Caco-2 (cell line): Measurements from ENCODE around the gene PPP6R3. TPM values are rescaled to one million over a fixed set of nuclear protein-coding genes. Genes with fewer than 3 reads are reported as not detected.

Source experiments
- BruUV-seq: library from RNA; stranded (reverse); fragments of 400-500 nt; replicated peaks from 2 replicates; lab custom pipeline; 2021; lab: Mats Ljungman, UMichigan
- CTCF ChIA-PET: fragments of 300-600 bp; sonication (Branson Sonifier 250); formaldehyde crosslinking; loops from one replicate; lab custom pipeline; 2022; ENCODE audit warnings: antibody characterized with exemption; lab: Charles Lee
- POLR2A ChIA-PET: fragments of 300-600 bp; sonication (Branson Sonifier 250); formaldehyde crosslinking; loops from one replicate; lab custom pipeline; 2022; ENCODE audit warnings: antibody characterized with exemption; lab: Charles Lee
- DNase-seq, 2 experiments: peaks; one replicate each; pipeline versions ENCODE4 v3.0.0 to v3.0.0-alpha.2; 2020 to 2022
- H3K27me3 ChIP-seq: replicated peaks from 2 replicates; pipeline ENCODE4 v1.6.0; 2011; ENCODE audit warnings: low read length; ENCODE audit not compliant: control insufficient read depth, insufficient read depth
- H3K36me3 ChIP-seq: 2 replicates; pipeline ENCODE4 v1.5.1; 2011; ENCODE audit warnings: low read length; ENCODE audit not compliant: control insufficient read depth, insufficient read depth
- H3K4me1 ChIP-seq: fragments of 250-450 bp; sonication (Bioruptor Pico); 2 replicates; pipeline ENCODE4 v1.5.1; 2020; ENCODE audit warnings: mild to moderate bottlenecking
- H3K4me3 ChIP-seq: 2 replicates; pipeline ENCODE4 v1.5.1; 2011; ENCODE audit warnings: low read depth, mild to moderate bottlenecking, control low read depth, low read length
- H3K9me3 ChIP-seq: fragments of 250-450 bp; sonication (Bioruptor Pico); 2 replicates; pipeline ENCODE4 v1.5.1; 2020; ENCODE audit warnings: mild to moderate bottlenecking, moderate library complexity
- H3K27ac Mint-ChIP-seq: one replicate; pipeline ENCODE4 v1.8.0; 2022; ENCODE audit warnings: mixed read lengths; ENCODE audit not compliant: unreplicated experiment
- H3K27me3 Mint-ChIP-seq: one replicate; pipeline ENCODE4 v1.8.0; 2022; ENCODE audit warnings: mixed read lengths; ENCODE audit not compliant: insufficient read depth, unreplicated experiment
- H3K36me3 Mint-ChIP-seq: one replicate; pipeline ENCODE4 v1.8.0; 2022; ENCODE audit warnings: mild to moderate bottlenecking, mixed read lengths; ENCODE audit not compliant: insufficient read depth, unreplicated experiment
- H3K4me1 Mint-ChIP-seq: one replicate; pipeline ENCODE4 v1.8.0; 2022; ENCODE audit warnings: low read depth, mixed read lengths; ENCODE audit not compliant: unreplicated experiment
- H3K4me3 Mint-ChIP-seq: one replicate; pipeline ENCODE4 v1.8.0; 2022; ENCODE audit warnings: mild to moderate bottlenecking, moderate library complexity, mixed read lengths; ENCODE audit not compliant: unreplicated experiment
- H3K9me3 Mint-ChIP-seq: one replicate; pipeline ENCODE4 v1.8.0; 2022; ENCODE audit warnings: mixed read lengths; ENCODE audit not compliant: unreplicated experiment
- intact Hi-C: fragments of 100-400 bp; cut with micrococcal nuclease; formaldehyde crosslinking; loops from one replicate; pipeline ENCODE4 v1.10.0; 2022; ENCODE audit not compliant: unreplicated experiment
- total RNA-seq: library from RNA; stranded (reverse); gene quantifications from 2 replicates; pipeline ENCODE4 v1.2.3, GENCODE V29; 2022
- TF ChIP-seq, protein P1 (sequence below), 2 experiments: fragments of 200-600 bp in 1 of 2; IDR thresholded peaks; 1 replicate in 1 of 2; 2 replicates in 1 of 2; pipeline versions ENCODE4 v1.5.1 to v1.8.0; 2011 to 2022; ENCODE audit warnings: antibody characterized with exemption in 1 of 2, control low read depth in 1 of 2, inconsistent platforms in 1 of 2, low read depth in 1 of 2, low read length in 1 of 2, mild to moderate bottlenecking in 1 of 2, moderate library complexity in 1 of 2; ENCODE audit not compliant: insufficient read depth in 1 of 2, severe bottlenecking in 1 of 2, unreplicated experiment in 1 of 2

PPP6R3 gene
- total RNA-seq, 1 experiment from 2014 or later: 276 TPM

DNA sequence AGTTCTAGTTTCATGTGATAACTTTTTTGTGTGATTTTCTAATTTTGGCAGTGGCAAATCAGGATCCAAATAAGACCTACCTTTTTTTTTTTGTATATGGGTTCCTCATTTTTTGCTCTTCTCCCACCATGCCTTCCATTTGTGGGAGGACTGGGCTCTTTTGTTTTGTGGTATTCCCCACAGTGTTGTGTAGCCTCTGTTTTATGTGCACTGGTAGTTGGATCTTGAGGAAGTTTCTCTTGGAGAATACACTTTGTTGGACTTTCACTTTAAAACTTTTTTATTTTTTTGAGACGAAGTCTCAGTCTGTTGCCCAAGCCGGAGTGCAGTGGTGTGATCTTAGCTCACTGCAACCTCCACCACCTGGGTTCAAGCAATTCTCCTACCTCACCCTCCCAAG, 39.7 kb downstream of the PPP6R3 start:
- intact Hi-C loops: no loop called here
- H3K4me1 ChIP-seq: no peaks in the 10 kb centered on the region; the same call in none of the 2 replicates
- H3K4me3 Mint-ChIP-seq: no peak overlapping the region
- no peaks in the 10 kb centered on the region for H3K36me3 ChIP-seq
- no peak overlapping the region for H3K27ac Mint-ChIP-seq
- H3K9me3 Mint-ChIP-seq: no peaks in the 10 kb centered on the region
- no TSS peak for BruUV-seq
- peaks cover 28% of the 10 kb centered on the region for H3K36me3 Mint-ChIP-seq
- no peaks in the 10 kb centered on the region for H3K9me3 ChIP-seq
- no peak for DNase-seq
- TF ChIP-seq, protein P1, sequence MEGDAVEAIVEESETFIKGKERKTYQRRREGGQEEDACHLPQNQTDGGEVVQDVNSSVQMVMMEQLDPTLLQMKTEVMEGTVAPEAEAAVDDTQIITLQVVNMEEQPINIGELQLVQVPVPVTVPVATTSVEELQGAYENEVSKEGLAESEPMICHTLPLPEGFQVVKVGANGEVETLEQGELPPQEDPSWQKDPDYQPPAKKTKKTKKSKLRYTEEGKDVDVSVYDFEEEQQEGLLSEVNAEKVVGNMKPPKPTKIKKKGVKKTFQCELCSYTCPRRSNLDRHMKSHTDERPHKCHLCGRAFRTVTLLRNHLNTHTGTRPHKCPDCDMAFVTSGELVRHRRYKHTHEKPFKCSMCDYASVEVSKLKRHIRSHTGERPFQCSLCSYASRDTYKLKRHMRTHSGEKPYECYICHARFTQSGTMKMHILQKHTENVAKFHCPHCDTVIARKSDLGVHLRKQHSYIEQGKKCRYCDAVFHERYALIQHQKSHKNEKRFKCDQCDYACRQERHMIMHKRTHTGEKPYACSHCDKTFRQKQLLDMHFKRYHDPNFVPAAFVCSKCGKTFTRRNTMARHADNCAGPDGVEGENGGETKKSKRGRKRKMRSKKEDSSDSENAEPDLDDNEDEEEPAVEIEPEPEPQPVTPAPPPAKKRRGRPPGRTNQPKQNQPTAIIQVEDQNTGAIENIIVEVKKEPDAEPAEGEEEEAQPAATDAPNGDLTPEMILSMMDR (IDR thresholded peaks at IDR 0.05; ENCODE audit: insufficient read depth in 1 of 2, low read depth in 1 of 2, low read length in 1 of 2, severe bottlenecking in 1 of 2, unreplicated experiment in 1 of 2): no peak
- ChIA-PET CTCF (no interaction called here), POLR2A (no interaction called here)
- H3K4me1 Mint-ChIP-seq: peaks cover 24% of the 10 kb centered on the region
- no peak overlapping the region for H3K4me3 ChIP-seq
- H3K27me3 Mint-ChIP-seq: no peaks in the 10 kb centered on the region
- no peaks in the 10 kb centered on the region for H3K27me3 ChIP-seq

DNA sequence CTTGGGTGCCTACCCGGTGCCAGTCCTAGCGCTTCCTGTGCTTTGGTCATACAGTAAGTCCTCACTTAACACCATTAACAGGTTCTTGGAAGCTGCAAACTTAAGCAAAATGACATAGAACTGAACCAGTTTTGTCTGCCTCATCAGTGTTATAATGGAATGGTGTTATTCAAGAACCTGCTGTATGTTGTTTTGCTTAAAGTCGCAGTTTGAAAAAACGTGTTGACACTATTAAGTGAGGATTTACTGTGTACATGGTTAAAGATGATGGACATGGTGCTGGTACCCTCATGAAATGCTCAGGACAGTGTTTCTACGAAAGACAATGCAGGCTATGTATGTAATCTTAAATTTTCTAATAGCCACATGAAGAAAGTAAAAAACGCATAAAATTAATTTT, 41.3 kb downstream of the PPP6R3 start:
- no TSS peak for BruUV-seq
- ChIA-PET POLR2A (no interaction called here), CTCF (no interaction called here)
- no peak overlapping the region for H3K4me3 Mint-ChIP-seq
- TF ChIP-seq, protein P1 (IDR thresholded peaks at IDR 0.05; ENCODE audit: insufficient read depth in 1 of 2, low read depth in 1 of 2, low read length in 1 of 2, severe bottlenecking in 1 of 2, unreplicated experiment in 1 of 2): no peak
- Histone ChIP-seq H3K27me3 (no peaks in the 10 kb centered on the region), H3K4me3 (no peak overlapping the region), H3K9me3 (no peaks in the 10 kb centered on the region), H3K4me1 (no peaks in the 10 kb centered on the region; the same call in none of the 2 replicates), H3K36me3 (no peaks in the 10 kb centered on the region)
- peaks cover 25% of the 10 kb centered on the region for H3K4me1 Mint-ChIP-seq
- H3K27me3 Mint-ChIP-seq: no peaks in the 10 kb centered on the region
- H3K9me3 Mint-ChIP-seq: no peaks in the 10 kb centered on the region
- peaks cover 24% of the 10 kb centered on the region for H3K36me3 Mint-ChIP-seq
- intact Hi-C loops: no loop called here
- H3K27ac Mint-ChIP-seq: no peak overlapping the region
- DNase-seq: no peak

DNA sequence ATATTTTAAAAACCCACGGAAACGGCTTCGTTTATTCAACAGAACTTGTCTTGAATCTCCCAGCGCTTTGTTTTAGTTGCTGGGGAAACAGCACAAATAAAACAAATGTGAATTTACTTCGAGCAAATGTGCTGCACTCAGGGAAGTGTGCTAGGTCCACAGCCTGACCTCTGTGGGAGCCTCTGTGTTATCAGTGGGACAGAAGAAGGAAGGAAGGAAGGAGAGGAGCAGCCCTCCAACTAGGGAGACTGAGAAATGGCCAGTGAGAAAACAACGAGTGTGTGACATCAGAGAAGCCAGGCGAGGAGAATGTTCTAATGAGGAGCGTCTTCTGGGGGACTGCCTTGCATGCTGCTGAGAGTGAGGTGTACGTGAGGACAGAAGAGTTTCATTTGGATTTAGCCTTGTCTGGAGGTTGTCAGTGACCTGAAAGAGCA, 42.7 kb downstream of the PPP6R3 start:
- H3K9me3 ChIP-seq: no peaks in the 10 kb centered on the region
- H3K4me1 ChIP-seq: no peaks in the 10 kb centered on the region; the same call in none of the 2 replicates
- no peak for DNase-seq
- no peak overlapping the region for H3K4me3 ChIP-seq
- no TSS peak for BruUV-seq
- H3K36me3 ChIP-seq: no peaks in the 10 kb centered on the region
- peaks cover 26% of the 10 kb centered on the region for H3K36me3 Mint-ChIP-seq
- no peaks in the 10 kb centered on the region for H3K9me3 Mint-ChIP-seq
- CTCF ChIA-PET: no interaction called here
- TF ChIP-seq, protein P1 (IDR thresholded peaks at IDR 0.05; ENCODE audit: insufficient read depth in 1 of 2, low read depth in 1 of 2, low read length in 1 of 2, severe bottlenecking in 1 of 2, unreplicated experiment in 1 of 2): no peak
- H3K27me3 ChIP-seq: no peaks in the 10 kb centered on the region
- intact Hi-C loops: no loop called here
- POLR2A ChIA-PET: no interaction called here
- H3K4me3 Mint-ChIP-seq: no peak overlapping the region
- peaks cover 25% of the 10 kb centered on the region for H3K4me1 Mint-ChIP-seq
- H3K27me3 Mint-ChIP-seq: no peaks in the 10 kb centered on the region
- H3K27ac Mint-ChIP-seq: peak overlapping the region; percentile 0
